PC-9 (cell line): ENCODE data around the gene ADORA1.

Experiments used
- EZH2 ChIP-seq: fragments of 200-600 bp; sonication (generic); IDR thresholded peaks from 2 replicates; pipeline ENCODE4 v1.8.0; 2017; ENCODE audit warnings: antibody characterized with exemption, low read depth
- TF ChIP-seq, protein P1 (sequence below): fragments of 200-600 bp; sonication (generic); conservative IDR thresholded peaks from 2 replicates; pipeline ENCODE4 v1.6.1; 2017; ENCODE audit warnings: mixed run types, antibody characterized with exemption, mild to moderate bottlenecking, moderate library complexity

DNA sequence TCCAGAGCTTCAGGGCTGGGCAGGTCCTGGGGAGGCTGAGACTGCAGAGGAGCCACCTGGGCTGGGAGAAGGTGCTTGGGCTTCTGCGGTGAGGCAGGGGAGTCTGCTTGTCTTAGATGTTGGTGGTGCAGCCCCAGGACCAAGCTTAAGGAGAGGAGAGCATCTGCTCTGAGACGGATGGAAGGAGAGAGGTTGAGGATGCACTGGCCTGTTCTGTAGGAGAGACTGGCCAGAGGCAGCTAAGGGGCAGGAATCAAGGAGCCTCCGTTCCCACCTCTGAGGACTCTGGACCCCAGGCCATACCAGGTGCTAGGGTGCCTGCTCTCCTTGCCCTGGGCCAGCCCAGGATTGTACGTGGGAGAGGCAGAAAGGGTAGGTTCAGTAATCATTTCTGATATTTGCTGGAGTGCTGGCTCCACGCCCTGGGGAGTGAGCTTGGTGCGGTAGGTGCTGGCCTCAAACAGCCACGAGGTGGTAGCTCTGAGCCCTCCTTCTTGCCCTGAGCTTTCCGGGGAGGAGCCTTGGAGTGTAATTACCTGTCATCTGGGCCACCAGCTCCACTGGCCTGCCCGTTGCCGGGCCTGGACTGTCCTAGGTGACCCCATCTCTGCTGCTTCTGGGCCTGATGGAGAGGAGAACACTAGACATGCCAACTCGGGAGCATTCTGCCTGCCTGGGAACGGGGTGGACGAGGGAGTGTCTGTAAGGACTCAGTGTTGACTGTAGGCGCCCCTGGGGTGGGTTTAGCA is 38.8 kb downstream of the ADORA1 start:
- TF ChIP-seq, protein P1, sequence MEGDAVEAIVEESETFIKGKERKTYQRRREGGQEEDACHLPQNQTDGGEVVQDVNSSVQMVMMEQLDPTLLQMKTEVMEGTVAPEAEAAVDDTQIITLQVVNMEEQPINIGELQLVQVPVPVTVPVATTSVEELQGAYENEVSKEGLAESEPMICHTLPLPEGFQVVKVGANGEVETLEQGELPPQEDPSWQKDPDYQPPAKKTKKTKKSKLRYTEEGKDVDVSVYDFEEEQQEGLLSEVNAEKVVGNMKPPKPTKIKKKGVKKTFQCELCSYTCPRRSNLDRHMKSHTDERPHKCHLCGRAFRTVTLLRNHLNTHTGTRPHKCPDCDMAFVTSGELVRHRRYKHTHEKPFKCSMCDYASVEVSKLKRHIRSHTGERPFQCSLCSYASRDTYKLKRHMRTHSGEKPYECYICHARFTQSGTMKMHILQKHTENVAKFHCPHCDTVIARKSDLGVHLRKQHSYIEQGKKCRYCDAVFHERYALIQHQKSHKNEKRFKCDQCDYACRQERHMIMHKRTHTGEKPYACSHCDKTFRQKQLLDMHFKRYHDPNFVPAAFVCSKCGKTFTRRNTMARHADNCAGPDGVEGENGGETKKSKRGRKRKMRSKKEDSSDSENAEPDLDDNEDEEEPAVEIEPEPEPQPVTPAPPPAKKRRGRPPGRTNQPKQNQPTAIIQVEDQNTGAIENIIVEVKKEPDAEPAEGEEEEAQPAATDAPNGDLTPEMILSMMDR = no peak
- TF ChIP-seq EZH2 = no peak
